Esophagus muscularis mucosa (tissue), 4 donors: ENCODE results near the gene DOCK4.

ENCODE experiments used
- EP300 ChIP-seq: sonication (generic); formaldehyde crosslinking; IDR thresholded peaks from one replicate; pipeline ENCODE4 v1.6.1; 2017; ENCODE audit warnings: antibody characterized with exemption
- POLR2A ChIP-seq: fragments of 450-650 bp; IDR thresholded peaks from one replicate; pipeline ENCODE4 v1.6.1; 2017; ENCODE audit warnings: antibody characterized with exemption, moderate library complexity, mild to moderate bottlenecking, low read depth
- TF ChIP-seq, protein P1 (sequence below), 3 experiments: fragments of 200-600 bp in 2 of 3; fragments of 450-650 bp in 1 of 3; sonication (generic) in 2 of 3; IDR thresholded peaks; one replicate each; pipeline ENCODE4 v1.5.1; 2017 to 2019; ENCODE audit warnings: antibody characterized with exemption in 3 of 3, mild to moderate bottlenecking in 2 of 3, moderate library complexity in 1 of 3

DNA sequence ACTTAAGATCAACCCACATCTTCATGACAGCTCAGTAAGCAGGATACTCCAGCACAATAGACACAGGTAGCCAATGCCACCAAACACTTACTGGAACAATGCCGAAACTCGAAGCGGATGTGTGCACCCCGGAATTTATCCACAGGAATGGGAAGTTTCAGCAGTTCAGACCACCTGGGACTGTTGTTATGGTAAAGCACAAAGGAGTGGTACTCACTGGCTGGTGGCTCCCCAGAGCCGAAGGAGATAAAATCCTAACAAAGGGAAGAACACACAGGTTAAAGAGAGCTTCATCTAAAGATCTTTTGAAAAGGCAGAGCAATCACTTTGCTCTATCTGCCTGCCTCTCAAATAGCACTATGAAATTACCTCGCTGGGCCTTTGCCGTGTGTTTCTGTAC is 305.9 kb downstream of the DOCK4 start:
- TF ChIP-seq, protein P1, sequence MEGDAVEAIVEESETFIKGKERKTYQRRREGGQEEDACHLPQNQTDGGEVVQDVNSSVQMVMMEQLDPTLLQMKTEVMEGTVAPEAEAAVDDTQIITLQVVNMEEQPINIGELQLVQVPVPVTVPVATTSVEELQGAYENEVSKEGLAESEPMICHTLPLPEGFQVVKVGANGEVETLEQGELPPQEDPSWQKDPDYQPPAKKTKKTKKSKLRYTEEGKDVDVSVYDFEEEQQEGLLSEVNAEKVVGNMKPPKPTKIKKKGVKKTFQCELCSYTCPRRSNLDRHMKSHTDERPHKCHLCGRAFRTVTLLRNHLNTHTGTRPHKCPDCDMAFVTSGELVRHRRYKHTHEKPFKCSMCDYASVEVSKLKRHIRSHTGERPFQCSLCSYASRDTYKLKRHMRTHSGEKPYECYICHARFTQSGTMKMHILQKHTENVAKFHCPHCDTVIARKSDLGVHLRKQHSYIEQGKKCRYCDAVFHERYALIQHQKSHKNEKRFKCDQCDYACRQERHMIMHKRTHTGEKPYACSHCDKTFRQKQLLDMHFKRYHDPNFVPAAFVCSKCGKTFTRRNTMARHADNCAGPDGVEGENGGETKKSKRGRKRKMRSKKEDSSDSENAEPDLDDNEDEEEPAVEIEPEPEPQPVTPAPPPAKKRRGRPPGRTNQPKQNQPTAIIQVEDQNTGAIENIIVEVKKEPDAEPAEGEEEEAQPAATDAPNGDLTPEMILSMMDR (IDR thresholded peaks at IDR 0.05), result no peak
- TF ChIP-seq EP300 (no peak), POLR2A (no peak)
